ENCODE data around the gene UGT1A6.

- no peak for TF ChIP-seq CTCF (conservative IDR thresholded peaks at IDR 0.05; ENCODE audit: low read depth in 2 of 2)
- TF ChIP-seq EZH2 (IDR thresholded peaks at IDR 0.05; ENCODE audit: low read depth, unreplicated experiment) = no peak
- no peak for TF ChIP-seq POLR2AphosphoS5 (IDR thresholded peaks at IDR 0.05; ENCODE audit: low read depth)
Observed at GRCh38 chr2:233743464-233744259, 51.0 kb downstream of the UGT1A6 start.

All from GM23338 (cell line).